ENCODE results near the gene RAB20.

Gene RAB20

GRCh38 chr13:110546378-110546777 is 15.1 kb downstream of the RAB20 start:
- no peak for DNase-seq (ENCODE audit: extremely low read depth, low read depth)
- no peak for TF ChIP-seq CTCF (IDR thresholded peaks at IDR 0.05; ENCODE audit: low read depth, low read length)

- DNase-seq (ENCODE audit: extremely low read depth, low read depth): no peak
- TF ChIP-seq CTCF (IDR thresholded peaks at IDR 0.05; ENCODE audit: low read depth, low read length): no peak
Observed at GRCh38 chr13:110542169-110542796, 19.2 kb downstream of the RAB20 start.

GRCh38 chr13:110541526-110541920 is 20.0 kb downstream of the RAB20 start:
- no peak for DNase-seq (ENCODE audit: extremely low read depth, low read depth)
- TF ChIP-seq CTCF (IDR thresholded peaks at IDR 0.05; ENCODE audit: low read depth, low read length): no peak

GRCh38 chr13:110540871-110541525 is 20.5 kb downstream of the RAB20 start:
- DNase-seq (ENCODE audit: extremely low read depth, low read depth): no peak
- TF ChIP-seq CTCF (IDR thresholded peaks at IDR 0.05; ENCODE audit: low read depth, low read length): no peak

GRCh38 chr13:110539894-110540293 is 21.6 kb downstream of the RAB20 start:
- TF ChIP-seq CTCF (IDR thresholded peaks at IDR 0.05; ENCODE audit: low read depth, low read length): no peak
- no peak for DNase-seq (ENCODE audit: extremely low read depth, low read depth)

GRCh38 chr13:110538632-110539031 is 22.9 kb downstream of the RAB20 start:
- no peak for DNase-seq (ENCODE audit: extremely low read depth, low read depth)
- TF ChIP-seq CTCF (IDR thresholded peaks at IDR 0.05; ENCODE audit: low read depth, low read length): no peak

GRCh38 chr13:110536006-110536693 is 25.4 kb downstream of the RAB20 start:
- no peak for TF ChIP-seq CTCF (IDR thresholded peaks at IDR 0.05; ENCODE audit: low read depth, low read length)
- DNase-seq (ENCODE audit: extremely low read depth, low read depth): no peak

Data from AG09319 (cell line).